Progenitor cell of endocrine pancreas (in vitro differentiated cells): Measurements from ENCODE around the gene ALDH8A1. TPM values are rescaled to one million over a fixed set of nuclear protein-coding genes. Genes with fewer than 3 reads are reported as not detected.

Experiments
- DNase-seq: peaks from one replicate; pipeline ENCODE4 v3.0.0; 2021; ENCODE audit warnings: low spot score; ENCODE audit not compliant: unreplicated experiment
- H3K27ac Mint-ChIP-seq: 2 replicates; pipeline ENCODE4 v1.8.0; 2021; ENCODE audit warnings: mild to moderate bottlenecking, moderate library complexity, mixed read lengths
- H3K27me3 Mint-ChIP-seq: 2 replicates; pipeline ENCODE4 v1.8.0; 2021; ENCODE audit warnings: mixed read lengths
- H3K36me3 Mint-ChIP-seq: 2 replicates; pipeline ENCODE4 v1.8.0; 2022; ENCODE audit warnings: mixed read lengths; ENCODE audit not compliant: insufficient read depth
- H3K4me1 Mint-ChIP-seq: 2 replicates; pipeline ENCODE4 v1.8.0; 2021; ENCODE audit warnings: low read depth, mixed read lengths
- H3K4me3 Mint-ChIP-seq: 2 replicates; pipeline ENCODE4 v1.8.0; 2021; ENCODE audit warnings: low read depth, mild to moderate bottlenecking, moderate library complexity, mixed read lengths
- H3K9me3 Mint-ChIP-seq: 2 replicates; pipeline ENCODE4 v1.8.0; 2021; ENCODE audit warnings: low read depth, mixed read lengths
- CTCF ChIP-seq: fragments of 200-600 bp; sonication (generic); IDR thresholded peaks from one replicate; pipeline ENCODE4 v1.5.0; 2021; ENCODE audit warnings: antibody characterized with exemption, mild to moderate bottlenecking; ENCODE audit not compliant: unreplicated experiment
- total RNA-seq: library from RNA; stranded (reverse); gene quantifications from 2 replicates; pipeline ENCODE4 v1.2.1, GENCODE V29; 2021

The ALDH8A1 gene
- total RNA-seq, 1 donor from 2014 or later = 1.5 TPM

- Mint-ChIP-seq H3K4me3 (no peak overlapping the region), H3K36me3 (no peaks in the 10 kb centered on the region), H3K4me1 (peaks cover 11% of the 10 kb centered on the region), H3K27ac (no peak overlapping the region), H3K27me3 (peaks cover 2% of the 10 kb centered on the region), H3K9me3 (no peaks in the 10 kb centered on the region)
- no peak for DNase-seq
- TF ChIP-seq CTCF = no peak
These were observed 13.4 kb downstream of the ALDH8A1 start for GRCh38 chr6:134936476-134936875.

- H3K27me3 Mint-ChIP-seq = peaks cover 2% of the 10 kb centered on the region
- H3K9me3 Mint-ChIP-seq = no peaks in the 10 kb centered on the region
- no peaks in the 10 kb centered on the region for H3K36me3 Mint-ChIP-seq
- no peak for DNase-seq
- H3K4me1 Mint-ChIP-seq = peaks cover 11% of the 10 kb centered on the region
- no peak overlapping the region for H3K27ac Mint-ChIP-seq
- TF ChIP-seq CTCF = no peak
- no peak overlapping the region for H3K4me3 Mint-ChIP-seq
These were observed 15.0 kb downstream of the ALDH8A1 start for GRCh38 chr6:134934793-134935485.

- H3K27me3 Mint-ChIP-seq = peaks cover 2% of the 10 kb centered on the region
- no peaks in the 10 kb centered on the region for H3K9me3 Mint-ChIP-seq
- H3K4me3 Mint-ChIP-seq = no peak overlapping the region
- no peaks in the 10 kb centered on the region for H3K36me3 Mint-ChIP-seq
- no peak for TF ChIP-seq CTCF
- no peak for DNase-seq
- no peak overlapping the region for H3K27ac Mint-ChIP-seq
- H3K4me1 Mint-ChIP-seq = peaks cover 11% of the 10 kb centered on the region
These were observed 17.1 kb downstream of the ALDH8A1 start for GRCh38 chr6:134932535-134933470.

- no peak for DNase-seq
- Mint-ChIP-seq H3K4me1 (peaks cover 10% of the 10 kb centered on the region), H3K4me3 (no peak overlapping the region), H3K27ac (no peak overlapping the region), H3K9me3 (no peaks in the 10 kb centered on the region), H3K36me3 (no peaks in the 10 kb centered on the region), H3K27me3 (no peaks in the 10 kb centered on the region)
- no peak for TF ChIP-seq CTCF
These were observed 17.8 kb downstream of the ALDH8A1 start for GRCh38 chr6:134932098-134932497.

- no peaks in the 10 kb centered on the region for H3K36me3 Mint-ChIP-seq
- H3K27ac Mint-ChIP-seq = no peak overlapping the region
- no peaks in the 10 kb centered on the region for H3K9me3 Mint-ChIP-seq
- H3K27me3 Mint-ChIP-seq = no peaks in the 10 kb centered on the region
- no peak for DNase-seq
- no peak overlapping the region for H3K4me3 Mint-ChIP-seq
- peaks cover 10% of the 10 kb centered on the region for H3K4me1 Mint-ChIP-seq
- TF ChIP-seq CTCF = no peak
These were observed 19.4 kb downstream of the ALDH8A1 start for GRCh38 chr6:134930463-134930862.
